DMS114 treated with DMSO at 0.1 percent for 48 hours (cell line): ENCODE measurements around the gene IST1.
"Not testable (repeated sequence)": the region's sequence is repeated elsewhere in the genome, so short reads cannot be mapped to it uniquely, and the experiment has no call there.

ENCODE experiments used
- DNase-seq: peaks from one replicate; lab custom pipeline; 2025; ENCODE audit not compliant: unreplicated experiment; lab: John Stamatoyannopoulos, UW

IST1 gene

GRCh38 chr16:71880176-71880575 is 15.2 kb upstream of the IST1 start:
- DNase-seq = no peak

DNA sequence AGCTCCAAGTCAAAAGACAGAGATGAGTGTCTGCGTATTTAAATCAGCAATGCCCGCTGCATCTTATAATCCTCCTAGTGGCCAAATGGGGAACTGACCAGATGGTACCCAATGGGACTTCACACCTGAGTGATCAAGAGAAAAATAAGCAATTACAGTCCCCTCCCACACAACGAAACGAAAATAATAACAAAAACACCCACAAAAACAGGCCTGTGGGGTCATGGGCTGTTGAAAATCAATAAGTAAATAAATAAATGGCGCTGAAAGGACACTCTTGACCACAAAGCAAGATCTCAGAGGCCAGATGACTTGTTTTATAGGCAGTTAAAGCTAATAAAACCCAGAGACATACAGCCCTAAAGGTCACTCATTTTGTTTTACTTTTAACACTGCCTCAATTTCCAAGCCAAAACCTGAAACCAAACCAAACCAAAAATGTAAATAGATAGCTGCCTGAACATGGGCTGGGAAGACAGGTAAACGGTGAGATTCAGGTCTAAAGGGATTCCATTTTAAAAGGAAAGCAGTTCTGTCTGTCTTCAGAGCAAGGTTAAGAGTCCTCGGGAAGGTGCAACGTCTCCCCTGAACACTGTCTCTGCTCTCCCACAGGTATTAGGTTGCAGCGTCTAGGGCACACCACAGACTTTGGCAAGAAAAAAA is 12.7 kb upstream of the IST1 start:
- DNase-seq = peak; percentile 80

DNA sequence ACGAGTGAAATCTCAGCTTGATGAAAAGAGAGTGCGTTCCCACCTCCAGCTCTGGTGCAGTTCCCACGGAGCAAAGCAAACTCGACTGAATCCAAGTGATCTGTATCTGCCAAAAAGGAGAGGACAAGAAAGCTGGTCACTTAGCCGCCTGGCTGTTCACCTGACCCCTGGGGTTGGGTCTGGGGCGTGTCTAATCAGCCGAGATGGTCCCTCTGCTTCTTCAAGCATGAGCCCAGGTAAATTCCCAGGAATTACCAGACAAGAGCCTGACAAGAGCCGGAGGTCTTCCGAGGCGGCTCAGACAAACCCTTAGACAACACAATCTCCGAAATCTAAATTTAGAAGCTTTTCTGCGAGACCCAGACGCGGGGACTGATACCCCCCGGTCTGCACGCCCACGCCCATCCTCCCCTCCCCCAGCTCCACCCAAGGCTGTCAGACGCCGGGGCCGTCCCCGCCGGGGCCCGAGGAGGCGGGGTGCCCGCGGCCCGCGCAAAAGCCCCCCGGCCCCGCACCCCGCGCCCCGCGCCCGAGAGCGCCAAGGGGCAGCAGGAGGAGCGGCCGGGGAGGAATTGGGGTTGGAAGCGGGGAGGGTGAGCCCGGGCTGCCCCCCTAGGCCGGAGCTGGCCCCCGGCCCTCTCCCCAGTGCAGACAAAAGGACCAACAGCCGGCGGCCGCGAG is 12.0 kb upstream of the IST1 start:
- no peak for DNase-seq

DNA sequence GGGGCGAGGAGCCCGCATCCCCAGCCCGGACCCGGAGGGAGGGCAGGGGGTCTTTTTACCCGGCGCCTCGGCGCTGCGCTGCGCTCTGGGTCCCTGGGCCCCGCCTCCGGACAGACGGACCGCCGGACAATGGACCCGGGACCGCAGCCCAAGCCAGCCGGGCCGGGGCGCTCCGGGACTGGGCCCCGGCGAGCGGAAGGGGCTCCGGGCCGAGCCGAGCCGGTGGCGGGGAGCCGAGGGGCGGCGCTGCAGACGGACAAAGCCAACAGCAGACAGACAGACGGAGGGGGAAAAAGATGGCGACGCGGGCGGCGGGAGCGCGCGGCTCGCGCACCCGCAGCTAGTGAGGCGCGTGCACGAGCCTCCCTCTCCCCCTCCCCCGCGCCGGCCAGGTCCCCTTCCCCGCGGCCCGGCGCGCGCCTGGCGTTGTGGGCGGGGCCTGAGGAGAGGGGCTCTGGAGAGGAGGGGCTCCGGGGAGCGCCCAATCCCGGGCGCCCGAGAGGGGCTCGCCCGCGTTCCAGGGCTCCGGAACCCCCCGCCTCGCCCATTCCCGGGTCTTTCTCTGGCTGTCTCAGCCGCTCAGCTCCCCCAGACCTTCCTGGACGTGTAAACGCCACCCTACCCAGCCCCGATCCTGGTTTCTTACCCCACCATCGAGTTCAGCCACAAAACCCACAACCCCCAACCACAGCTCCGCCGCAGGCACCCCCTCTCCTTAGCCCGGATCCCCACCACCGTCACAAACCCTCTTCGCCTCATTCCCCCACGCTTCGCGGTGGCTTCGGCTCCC is 11.3 kb upstream of the IST1 start, which contains the start of gene ZNF821:
Gene ZNF821, minus strand, starts transcription at position 334 of the 790 bp plus-strand sequence. CDS start 4,236 bp downstream, outside the sequence.
- peak; percentile 72 for DNase-seq

DNA sequence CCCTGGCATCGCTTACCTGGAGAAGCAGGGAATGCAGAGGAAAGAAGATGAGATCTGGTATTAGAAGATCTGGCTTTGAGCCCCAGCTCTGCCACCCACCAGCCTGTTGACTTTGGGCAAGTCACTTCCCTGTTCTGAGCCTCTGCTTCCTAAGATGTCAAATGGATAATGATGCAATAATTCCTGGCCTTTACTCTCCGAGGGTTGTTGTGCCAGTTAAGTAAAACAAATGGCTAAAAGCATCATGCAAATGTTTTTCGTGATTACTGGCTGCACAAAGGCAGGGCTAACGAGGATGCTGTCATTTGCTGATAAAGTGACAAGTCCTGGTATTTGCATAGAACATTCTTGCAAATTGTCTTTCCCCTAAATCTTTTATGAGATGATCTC is 10.1 kb upstream of the IST1 start:
- no peak for DNase-seq

DNA sequence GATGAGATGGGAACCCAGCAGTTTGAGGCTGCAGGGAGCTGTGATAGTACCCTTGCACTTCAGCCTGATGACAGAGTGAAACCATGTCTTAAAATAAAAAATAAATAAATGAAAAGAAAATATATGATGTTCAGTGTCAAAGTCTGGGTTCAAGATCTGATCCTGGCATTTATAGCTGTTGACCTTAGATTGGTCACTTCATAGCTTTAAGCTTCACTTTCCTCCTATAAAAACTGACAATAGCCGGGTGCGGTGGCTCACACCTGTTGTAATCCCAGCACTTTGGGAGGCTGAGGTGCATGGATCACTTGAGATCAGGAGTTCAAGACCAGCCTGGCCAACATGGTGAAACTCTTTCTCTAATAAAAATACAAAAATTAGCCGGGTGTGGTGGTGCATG is 6.2 kb upstream of the IST1 start:
- DNase-seq = no peak

- DNase-seq = no peak
These were observed 1.5 kb upstream of the IST1 start for GRCh38 chr16:71893888-71894228.

DNA sequence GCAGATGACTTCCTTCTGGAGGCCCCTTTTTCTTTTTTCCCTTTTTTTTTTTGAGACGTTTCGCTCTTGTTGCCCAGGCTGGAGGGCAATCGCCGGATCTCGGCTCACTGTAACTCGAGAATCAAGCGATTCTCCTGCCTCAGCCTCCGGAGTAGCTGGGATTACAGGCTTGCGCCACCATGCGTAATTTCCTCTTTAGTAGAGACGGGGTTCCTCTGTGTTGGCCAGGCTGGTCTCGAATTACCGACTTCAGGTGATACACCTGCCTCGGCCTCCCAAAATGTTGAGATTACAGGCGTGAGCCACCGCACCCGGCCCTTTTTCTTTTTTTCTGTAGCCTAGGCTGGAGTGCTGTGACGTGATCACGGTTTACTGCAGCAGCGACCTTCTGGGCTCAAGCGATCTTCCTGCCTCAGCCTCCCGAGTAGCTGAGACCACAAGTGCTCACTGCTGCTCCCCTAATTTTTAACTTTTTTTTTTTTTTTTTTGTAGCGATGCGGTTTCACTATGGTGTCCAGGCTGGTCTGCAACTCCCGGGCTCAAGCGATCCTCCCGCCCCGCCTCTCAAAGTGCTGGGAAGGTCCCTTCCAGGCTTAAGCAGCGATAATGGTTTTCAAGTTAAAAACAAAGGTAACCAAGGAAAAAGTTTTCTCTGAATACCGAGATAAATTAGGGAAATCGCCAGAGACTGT is 956 bp upstream of the IST1 start:
- peak; percentile 41 for DNase-seq

GRCh38 chr16:71895679-71896365 is 491 bp downstream of the IST1 start:
- DNase-seq = no peak

DNA sequence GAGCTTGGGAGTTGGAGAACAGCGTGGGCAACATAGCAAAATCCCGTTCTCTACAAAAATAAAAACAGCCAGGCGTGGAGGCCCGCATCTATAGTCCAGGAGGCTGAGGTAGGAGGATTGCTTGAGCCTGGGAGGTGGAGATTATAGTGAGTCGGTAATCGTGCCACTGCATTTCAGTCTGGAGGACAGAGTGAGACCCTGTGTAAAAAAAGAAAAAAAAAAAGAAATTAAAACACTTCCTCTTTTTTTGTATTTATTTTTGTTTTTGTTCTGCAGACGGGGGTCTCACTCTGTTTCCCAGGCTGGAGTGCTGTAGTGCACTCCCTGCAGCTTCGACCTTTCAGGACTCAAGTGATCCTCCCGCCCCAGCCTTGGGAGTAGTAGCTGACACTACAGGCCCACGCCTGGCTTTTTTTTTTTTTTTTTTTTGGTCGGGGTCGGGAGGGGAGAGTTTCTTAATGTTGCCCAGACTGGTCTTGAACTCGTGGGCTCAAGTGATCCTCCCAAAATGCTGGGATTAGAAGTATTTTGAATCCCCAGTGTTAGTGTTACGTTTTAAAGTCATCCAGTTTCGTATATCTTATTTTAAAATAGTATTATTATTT is 1.5 kb downstream of the IST1 start:
- no peak for DNase-seq

DNA sequence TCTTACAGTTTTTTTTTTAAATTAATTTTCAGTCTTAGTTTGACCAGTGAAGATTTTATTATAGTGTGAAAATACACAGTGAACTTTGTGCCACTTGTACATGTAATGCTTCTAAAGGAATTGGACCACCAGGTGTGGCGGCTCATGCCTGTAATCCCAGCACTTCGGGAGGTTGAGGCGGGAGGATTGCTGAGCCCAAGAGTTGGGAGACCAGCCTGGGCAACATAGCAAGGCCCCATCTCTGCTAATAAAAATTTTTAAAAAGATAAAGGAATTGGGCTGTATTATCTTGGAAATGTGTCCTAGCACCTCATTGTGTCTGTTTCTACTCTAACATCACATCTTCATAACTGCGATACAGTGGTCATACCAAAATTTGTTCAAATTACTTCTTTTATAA is 3.8 kb downstream of the IST1 start:
- DNase-seq = no peak

DNA sequence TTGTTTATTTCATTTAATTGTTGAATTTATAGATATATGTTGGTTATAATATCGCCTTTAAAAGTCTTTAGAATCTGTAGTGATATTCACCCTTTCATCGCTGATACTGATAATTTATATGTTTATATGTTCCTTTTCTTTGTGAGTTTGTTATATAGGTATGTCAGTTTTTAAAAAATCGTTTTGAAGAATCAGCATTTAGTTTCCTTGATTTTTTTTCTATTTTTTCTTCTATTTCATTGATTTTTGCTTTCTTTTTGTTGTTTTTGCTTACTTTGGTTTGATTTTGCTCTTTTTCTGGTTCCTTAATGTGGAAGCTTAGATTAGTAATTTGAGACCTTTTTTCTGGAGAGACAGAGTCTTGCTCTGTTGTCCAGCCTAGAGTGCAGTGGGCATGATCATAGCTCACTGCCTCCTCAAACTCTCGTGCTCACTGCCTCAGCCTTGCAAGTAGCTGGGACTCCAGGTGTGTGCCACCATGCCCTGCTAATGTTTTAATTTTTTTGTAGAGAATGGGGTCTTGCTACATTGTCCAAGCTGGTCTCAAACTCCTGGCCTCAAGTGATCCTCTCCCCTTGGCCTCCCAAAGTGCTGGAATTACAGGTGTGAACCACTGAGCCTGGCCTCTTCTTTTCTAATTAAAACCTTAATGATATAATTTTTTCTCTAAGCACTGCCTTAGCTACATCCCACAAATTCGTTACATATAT is 7.5 kb downstream of the IST1 start:
- no peak for DNase-seq

DNA sequence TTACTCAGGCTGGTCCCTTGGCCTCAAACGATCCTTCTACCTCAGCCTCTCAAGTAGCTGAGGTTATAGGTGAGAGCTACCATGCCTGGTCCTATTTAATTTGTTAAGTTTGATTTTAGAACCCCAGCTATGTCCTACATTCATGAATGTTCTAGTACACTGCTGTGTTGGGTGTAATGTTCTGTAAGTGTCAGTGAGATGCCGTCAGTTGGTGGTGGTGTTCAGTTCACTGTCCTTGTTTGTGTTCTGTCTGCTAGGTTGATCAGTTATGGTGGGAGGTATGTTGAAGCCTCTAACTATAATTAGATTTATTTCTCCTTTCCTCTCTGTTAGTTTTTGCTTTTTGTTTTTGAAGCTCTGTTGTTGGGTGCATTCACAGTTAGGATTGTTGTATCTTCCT is 8.3 kb downstream of the IST1 start:
- DNase-seq = no peak

GRCh38 chr16:71904239-71904638 is 8.9 kb downstream of the IST1 start:
- no peak for DNase-seq

DNA sequence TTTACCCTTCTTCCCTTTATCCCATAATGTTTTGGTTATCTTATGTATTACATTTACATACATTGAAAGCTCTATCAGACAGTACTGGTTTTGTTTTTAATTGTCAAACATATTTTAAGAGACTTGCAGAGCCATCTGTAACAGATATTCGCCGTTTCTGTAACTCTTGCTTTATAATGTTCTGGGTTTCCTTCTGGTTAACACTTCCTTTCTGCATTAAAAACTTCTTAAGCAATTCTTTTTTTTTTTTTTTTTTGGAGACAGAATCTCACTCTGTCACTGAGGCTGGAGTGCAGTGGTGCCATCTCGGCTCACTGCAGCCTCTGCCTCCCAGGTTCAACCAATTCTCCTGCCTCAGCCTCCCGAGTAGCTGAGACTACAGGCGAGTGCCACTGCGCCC is 10.4 kb downstream of the IST1 start:
- not testable (repeated sequence) for DNase-seq

DNA sequence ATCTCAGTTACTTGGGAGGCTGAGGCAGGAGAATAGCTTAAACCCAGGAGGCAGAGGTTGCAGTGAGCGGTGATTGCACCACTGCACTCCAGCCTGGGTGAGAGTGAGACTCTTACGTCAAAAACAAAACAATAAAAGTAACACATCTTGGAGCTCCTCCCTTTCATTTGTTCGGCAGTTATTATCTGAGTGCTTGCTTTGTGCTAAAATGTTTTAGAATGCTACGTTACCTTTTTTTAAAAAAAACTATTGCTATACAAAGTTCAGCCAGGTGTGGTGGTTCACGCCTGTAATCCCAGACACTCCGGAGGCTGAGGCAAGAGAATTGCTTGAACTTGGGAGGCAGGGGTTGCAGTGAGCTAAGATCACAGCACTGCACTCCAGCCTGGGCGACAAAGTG is 15.8 kb downstream of the IST1 start:
- DNase-seq = no peak

DNA sequence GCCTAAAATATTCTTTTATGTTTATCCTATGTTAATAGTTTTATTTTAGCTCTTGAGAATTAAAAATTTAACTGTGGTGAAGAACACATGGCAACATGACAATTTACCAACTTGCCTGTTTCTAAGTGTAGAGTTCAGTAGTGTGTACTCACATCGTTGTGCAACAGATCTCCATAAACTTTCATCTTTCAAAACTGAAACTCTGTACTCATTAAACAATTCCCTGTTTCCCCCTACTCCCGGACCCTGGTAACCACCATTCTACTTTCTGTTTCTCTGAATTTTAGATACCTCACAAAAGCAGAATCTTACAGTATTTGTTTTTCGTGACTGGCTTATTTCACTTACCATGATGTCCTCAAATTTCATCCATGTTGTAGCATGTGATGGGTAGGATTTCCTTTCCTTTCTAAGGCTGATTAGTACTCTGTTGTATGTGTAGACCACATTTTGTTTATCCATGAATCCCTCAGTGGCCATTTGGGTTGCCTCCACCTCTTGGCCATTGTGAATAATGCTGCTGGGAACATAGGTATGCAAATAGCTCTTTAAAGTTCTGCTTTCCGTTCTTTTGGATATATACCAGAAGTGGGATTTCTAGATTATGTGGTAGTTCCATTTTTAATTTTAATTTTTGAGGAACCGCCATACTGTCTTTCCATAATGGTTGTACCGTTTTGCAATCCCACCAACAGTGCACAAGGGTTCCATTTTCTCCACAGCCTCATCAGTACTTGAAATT is 17.4 kb downstream of the IST1 start:
- no peak for DNase-seq

- DNase-seq = no peak
These were observed 19.5 kb downstream of the IST1 start for GRCh38 chr16:71914802-71915201.

GRCh38 chr16:71915350-71915749 is 20.0 kb downstream of the IST1 start:
- no peak for DNase-seq
